Adrenal gland (tissue), 5 donors: ENCODE data around the gene EGR4.

Experiments
- POLR2A ChIP-seq, 2 donors: fragments of 450-650 bp; IDR thresholded peaks; one replicate each; pipeline ENCODE4 v1.6.1; 2017; ENCODE audit warnings: antibody characterized with exemption in 2 of 2, mild to moderate bottlenecking in 2 of 2, moderate library complexity in 1 of 2
- TF ChIP-seq, protein P1 (sequence below), 6 experiments: fragments of 450-650 bp in 4 of 6; fragments of 200-600 bp in 2 of 6; sonication (generic) in 1 of 6; IDR thresholded peaks; 1 replicate in 5 of 6; 2 replicates in 1 of 6; pipeline versions ENCODE4 v1.5.1 to v1.8.0; 2016 to 2021; ENCODE audit warnings: antibody characterized with exemption in 6 of 6, mild to moderate bottlenecking in 2 of 6, moderate library complexity in 1 of 6
- donor health status: DM: no; HTN: no; CAD: no.

DNA sequence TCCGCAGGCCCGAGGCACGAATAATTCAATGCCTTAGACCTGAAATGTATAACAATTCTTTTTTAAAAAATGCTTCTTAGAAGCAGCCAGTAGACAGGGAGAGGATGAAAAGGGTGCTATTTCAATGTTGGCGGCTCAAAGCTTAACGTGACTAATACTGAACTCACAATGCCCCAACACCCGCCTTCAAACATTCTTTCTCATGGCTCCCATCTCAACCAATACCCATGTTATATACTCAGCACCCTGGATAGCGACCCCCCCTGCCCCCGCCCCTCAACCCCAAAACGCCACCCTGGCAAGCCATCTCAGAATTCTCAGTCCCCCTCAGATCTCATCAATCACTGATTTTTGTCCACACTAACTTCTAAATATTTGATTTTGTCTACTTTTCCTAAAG is 13.5 kb downstream of the EGR4 start:
- TF ChIP-seq, protein P1, sequence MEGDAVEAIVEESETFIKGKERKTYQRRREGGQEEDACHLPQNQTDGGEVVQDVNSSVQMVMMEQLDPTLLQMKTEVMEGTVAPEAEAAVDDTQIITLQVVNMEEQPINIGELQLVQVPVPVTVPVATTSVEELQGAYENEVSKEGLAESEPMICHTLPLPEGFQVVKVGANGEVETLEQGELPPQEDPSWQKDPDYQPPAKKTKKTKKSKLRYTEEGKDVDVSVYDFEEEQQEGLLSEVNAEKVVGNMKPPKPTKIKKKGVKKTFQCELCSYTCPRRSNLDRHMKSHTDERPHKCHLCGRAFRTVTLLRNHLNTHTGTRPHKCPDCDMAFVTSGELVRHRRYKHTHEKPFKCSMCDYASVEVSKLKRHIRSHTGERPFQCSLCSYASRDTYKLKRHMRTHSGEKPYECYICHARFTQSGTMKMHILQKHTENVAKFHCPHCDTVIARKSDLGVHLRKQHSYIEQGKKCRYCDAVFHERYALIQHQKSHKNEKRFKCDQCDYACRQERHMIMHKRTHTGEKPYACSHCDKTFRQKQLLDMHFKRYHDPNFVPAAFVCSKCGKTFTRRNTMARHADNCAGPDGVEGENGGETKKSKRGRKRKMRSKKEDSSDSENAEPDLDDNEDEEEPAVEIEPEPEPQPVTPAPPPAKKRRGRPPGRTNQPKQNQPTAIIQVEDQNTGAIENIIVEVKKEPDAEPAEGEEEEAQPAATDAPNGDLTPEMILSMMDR (IDR thresholded peaks at IDR 0.05) = no peak
- TF ChIP-seq POLR2A (IDR thresholded peaks at IDR 0.05) = no peak
